NCI-H748 (cell line): ENCODE measurements around the gene SRGAP1.
"Not testable (repeated sequence)": the region's sequence is repeated elsewhere in the genome, so short reads cannot be mapped to it uniquely, and the experiment has no call there.

ENCODE experiments used
- DNase-seq: peaks from one replicate; lab custom pipeline; 2025; ENCODE audit not compliant: unreplicated experiment; lab: John Stamatoyannopoulos, UW

SRGAP1 gene

DNA sequence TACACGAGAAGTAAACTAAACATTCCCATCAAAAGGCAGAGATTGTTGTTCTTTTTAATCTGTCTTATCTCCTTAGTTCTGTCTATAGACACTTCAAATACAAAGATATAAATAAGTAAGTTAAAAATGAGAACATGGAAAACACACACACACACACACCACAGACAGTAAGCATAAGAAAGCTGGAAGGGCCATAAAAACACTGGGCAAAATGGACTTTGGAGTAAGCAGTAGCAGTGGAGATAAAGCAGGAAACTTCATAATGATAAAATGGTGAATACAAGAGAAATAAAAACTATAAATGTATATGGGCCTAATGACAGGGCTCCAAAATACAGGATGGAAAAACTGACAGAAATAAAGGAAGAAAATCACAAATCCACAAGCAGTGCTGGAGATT, 345.0 kb downstream of the SRGAP1 start:
- no peak for DNase-seq

DNA sequence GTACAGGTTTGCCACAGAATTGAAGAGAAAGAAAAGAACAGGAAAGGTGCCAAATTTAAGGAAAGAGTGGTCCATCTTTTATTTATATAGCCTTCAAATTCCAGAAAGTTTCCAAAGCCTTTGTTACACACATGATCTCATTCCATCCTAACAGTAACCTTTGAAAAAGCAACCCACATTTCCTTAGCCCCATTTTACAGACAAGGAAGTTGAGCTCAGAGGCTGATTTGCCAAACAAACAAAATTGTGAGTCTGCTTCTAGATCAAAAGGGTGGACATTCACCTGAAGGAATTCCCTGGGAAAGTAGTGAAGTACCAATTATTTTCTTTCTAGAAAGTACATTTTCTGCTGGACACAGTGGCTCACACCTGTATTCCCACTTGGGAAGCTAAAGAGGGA, 345.6 kb downstream of the SRGAP1 start:
- no peak for DNase-seq

DNA sequence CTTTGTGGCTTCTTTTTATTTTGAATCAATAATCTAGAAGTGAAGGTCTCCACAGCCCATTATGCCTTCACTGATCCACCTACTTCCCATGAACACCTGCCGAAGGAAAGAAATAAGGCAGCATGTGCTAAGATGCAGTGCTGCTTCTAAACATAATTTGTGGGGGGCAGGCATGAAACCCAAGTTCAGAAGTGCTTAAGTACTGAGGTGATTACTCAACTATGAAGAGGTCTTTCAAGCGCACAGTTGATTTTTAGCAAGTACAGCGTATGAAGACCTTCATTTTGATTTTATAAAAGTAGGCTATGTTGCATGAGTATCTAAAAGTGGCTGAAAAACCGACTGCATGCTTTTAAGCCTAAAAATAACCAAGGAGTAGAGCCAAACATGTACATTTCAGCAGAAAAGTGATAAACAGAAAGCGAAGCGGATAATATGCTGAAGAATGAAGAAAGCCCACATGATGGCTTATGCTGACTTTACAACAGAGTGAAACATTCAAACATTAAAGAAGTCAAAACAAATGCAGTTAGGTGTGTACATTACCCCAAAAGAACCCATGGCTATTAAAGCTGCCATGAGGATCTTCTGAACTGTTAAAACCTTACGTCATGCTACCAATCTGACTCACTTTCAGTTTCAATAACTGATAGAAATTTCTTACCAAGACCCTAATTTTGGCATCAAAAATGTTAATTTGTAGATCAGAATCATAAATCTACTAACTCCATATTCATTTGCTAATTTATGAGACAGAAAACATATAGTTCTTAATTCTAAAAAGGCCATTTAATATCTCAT, 348.3 kb downstream of the SRGAP1 start:
- no peak for DNase-seq

DNA sequence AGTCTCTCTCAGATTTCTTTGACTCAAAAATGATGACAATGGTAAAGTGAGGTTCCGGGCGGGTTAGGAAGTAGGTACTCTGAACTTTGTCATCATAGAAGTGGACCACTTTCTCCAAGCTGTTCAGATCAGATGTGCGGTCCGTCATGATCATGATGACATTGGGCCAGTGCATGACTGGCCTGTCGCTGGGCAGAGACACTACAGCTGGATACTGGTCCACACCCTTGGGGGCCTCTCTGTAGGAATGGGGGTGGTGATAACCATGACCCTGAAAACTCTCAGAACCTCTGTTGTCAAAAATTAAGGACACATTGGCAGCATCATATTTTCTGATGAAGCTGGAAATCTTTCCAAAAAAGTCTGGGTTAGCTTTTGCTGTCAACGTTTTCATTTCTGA, 349.4 kb downstream of the SRGAP1 start:
- DNase-seq = no peak

DNA sequence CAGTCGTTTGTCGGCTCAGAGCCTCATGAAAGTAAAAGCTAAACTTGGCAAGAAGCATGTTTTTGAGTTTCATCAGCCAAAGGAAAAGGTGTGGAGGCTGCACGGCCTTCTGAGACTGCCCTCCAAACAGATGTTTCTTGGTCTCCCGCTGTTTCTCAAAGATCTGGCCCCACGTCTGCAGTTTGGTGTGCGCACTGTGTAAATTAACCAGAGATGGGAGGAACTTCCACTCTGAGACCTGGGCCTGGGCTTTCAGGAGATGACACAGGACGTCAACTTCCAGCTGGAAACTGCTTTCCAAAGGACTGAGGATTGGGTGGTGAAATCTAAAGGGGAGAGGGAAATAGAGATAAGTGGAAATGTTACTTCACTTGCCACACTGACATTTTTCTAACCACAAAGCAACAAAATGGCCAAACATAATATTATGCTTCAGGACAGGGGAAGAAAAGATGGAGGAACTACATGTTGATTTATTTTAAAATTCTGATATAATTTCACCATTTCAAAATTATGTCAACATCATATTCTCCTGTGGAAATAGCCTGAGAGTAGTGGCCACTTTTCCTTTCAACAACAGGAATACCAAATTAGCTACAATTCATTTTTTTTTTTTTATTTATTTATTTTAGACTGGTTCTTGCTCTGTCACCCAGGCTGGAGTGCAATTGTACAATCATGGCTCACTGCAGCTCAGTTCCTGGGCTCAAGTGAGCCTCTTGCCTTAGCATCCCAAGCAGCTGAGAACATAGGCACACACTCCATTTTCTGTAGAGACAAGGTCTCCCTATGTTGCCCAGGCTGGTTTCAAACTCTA, 350.0 kb downstream of the SRGAP1 start:
- DNase-seq = no peak

DNA sequence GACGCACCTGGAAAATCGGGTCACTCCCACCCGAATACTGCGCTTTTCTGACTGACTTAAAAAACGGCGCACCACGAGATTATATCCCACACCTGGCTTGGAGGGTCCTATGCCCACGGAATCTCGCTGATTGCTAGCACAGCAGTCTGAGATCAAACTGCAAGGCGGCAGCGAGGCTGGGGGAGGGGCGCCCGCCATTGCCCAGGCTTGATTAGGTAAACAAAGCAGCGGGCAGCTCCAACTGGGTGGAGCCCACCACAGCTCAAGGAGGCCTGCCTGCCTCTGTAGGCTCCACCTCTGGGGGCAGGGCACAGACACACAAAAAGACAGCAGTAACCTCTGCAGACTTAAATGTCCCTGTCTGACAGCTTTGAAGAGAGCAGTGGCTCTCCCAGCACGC, 351.3 kb downstream of the SRGAP1 start:
- DNase-seq = not testable (repeated sequence)

DNA sequence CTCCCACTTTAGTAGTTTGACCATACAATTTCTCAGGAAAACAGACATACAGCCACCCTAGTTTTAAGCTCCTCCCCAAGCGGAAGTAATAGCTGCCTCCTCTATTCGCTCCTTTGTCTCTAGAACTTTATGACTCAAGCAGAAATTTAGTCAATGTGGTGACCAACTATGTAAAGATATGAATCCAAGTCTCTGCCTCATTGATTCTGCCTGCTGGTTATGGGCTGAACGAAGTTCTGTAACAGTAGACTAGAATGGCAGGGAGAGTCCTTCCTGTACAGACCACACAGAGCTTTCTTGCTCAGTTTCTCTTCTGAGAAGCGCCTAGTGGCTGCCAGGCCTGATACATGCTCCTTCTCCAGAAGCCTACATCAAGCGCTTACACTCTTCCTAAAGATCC, 358.5 kb downstream of the SRGAP1 start:
- no peak for DNase-seq

DNA sequence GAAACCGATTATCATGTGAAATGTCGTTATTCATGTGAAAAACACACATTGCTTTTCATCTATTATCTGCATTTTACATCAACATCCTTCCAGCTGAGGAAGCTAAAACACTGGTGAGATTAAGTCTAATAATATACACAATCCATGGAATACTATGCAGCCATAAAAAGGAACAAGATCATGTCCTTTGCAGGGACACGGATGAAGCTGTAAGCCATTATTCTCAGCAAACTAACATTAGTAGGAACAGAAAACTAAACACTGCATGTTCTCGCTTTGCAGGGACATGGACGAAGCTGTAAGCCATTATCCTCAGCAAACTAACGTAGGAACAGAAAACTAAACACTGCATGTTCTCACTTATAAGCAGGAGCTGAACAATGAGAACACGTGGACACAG, 359.3 kb downstream of the SRGAP1 start:
- DNase-seq = no peak

DNA sequence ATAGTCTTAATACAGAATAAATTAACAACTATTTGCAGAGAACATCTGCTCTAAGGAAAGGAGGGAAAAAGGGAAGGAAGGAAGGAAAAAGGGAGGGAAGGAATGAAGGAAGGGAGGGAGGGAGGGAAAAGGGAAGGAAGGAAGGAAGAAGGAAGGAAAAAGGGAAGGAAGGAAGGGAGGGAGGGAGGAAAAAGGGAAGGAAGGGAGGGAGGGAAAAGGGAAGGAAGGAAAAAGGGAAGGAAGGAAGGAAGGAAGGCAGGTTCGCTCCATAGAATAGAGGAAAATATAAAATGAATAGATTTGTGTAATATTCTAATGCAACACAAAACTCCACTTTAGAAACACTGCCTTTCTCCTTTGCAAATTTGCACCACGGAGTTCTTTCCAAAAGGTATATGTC, 361.0 kb downstream of the SRGAP1 start:
- DNase-seq = no peak

DNA sequence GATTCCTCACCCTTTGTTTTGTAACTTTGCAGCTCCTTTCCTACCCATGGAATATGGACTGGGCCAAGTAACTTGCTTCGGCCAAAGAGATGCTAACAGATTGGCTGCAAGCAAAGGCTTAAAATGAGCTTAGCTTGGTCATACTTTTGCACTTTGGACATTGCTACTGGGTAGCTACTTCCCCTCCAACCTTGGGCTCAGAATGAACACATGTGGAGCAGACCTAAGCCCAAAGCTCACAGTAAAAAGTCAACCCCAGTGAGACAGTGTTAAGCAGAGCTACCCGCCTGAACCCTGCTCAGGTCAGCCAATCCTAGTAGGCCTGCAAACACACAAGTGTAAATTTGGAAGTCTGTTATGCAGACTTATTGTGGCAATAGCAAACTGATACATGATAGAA, 363.0 kb downstream of the SRGAP1 start:
- DNase-seq = no peak
